Left renal pelvis (tissue), 4 donors: Measurements from ENCODE around the gene SLITRK5. TPM values are rescaled to one million over a fixed set of nuclear protein-coding genes. Genes with fewer than 3 reads are reported as not detected.

Experiments
- DNase-seq, 4 donors: peaks; one replicate each; pipeline ENCODE4 v3.0.0-alpha.2; 2013; ENCODE audit warnings: low read depth in 4 of 4, low spot score in 3 of 4
- polyA plus RNA-seq, 4 donors: library from polyadenylated mRNA; unstranded; fragments of 120-200 nt; gene quantifications; one replicate each; pipeline ENCODE4 v1.2.1, GENCODE V29; 2013; ENCODE audit not compliant: insufficient read length in 4 of 4

Gene SLITRK5
- polyA plus RNA-seq, 4 donors: 1.8 to 4.1 (median 2.0) TPM

DNA sequence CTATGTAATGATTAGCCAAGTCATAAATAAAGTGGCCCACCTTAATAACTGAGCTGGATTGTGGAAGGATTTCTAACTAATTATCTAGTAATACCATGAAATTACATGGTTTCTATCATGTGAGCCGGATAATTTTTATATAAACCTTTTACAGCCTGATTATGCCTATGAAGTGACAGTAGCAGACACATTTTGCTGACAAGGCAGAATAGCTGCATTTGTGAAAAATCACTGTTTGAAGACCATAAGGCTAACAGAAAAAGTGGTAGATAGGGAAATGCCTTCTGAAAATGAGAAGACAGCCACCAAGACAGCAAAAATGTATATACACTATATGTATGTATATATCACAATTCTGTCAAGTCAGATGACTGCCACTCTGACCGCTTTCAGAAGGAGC is 27.1 kb downstream of the SLITRK5 start:
- DNase-seq: no peak

DNA sequence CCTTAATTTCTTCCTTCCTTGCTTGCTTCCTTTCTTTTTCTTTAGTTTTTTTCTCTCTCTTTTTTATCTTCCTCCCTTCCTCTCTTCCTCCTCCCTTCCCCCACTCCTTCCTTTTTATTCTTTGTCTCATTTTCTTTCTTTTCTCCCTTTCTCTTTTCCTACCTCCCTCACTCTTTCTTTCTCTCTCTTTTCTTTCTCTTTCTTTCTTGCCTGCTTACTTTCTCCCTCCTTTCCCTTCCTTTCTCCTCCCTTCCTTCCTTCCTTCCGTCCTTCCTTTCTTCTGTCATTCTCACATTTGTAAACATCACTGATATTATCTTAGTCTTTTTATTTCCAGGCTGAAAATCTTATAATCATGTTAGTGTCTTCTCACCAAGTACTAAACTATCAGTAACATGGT is 38.8 kb downstream of the SLITRK5 start:
- DNase-seq: no peak

DNA sequence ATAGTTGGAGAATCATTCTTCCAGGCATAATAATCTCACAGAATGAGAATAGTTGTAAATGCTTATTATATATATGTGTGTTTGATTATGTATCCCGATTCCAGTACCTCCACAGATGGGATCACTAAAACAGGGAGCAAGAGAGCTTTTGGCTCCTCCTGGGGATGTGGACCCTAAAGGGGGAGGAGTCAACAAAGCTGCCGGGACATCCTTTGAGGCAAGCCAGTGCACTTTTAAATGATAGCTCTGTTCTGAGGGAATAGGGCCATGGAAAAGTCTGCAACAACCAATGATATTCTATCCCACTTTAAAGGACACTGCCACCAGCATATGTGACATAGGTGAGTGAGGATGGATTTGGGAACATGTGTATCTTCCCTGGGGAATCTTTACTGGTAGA is 40.8 kb downstream of the SLITRK5 start:
- DNase-seq: no peak
